NCI-H2196 treated with DMSO at 0.1 percent for 48 hours (cell line): ENCODE data around the gene OR4F16.
"Not testable (repeated sequence)": the region's sequence is repeated elsewhere in the genome, so short reads cannot be mapped to it uniquely, and the experiment has no call there.

Experiments
- DNase-seq: peaks from one replicate; lab custom pipeline; 2025; ENCODE audit not compliant: unreplicated experiment; lab: John Stamatoyannopoulos, UW

Gene OR4F16

GRCh38 chr1:686554-686953 is at the start of gene OR4F16:
TSS of gene OR4F16 (minus strand) at chr1:686654. CDS start at chr1:686654, 0 bp downstream.
- not testable (repeated sequence) for DNase-seq

GRCh38 chr1:733649-734048 is 47.2 kb upstream of the OR4F16 start:
- DNase-seq = not testable (repeated sequence)

- not testable (repeated sequence) for DNase-seq
Measured at GRCh38 chr1:727040-727439, 40.6 kb upstream of the OR4F16 start.
